ENCODE data around the gene PIAS4. TPM values are rescaled to one million over a fixed set of nuclear protein-coding genes. Genes with fewer than 3 reads are reported as not detected.

Gene PIAS4
- total RNA-seq, 1 experiment from 2014 or later, result 45.7 TPM

DNA sequence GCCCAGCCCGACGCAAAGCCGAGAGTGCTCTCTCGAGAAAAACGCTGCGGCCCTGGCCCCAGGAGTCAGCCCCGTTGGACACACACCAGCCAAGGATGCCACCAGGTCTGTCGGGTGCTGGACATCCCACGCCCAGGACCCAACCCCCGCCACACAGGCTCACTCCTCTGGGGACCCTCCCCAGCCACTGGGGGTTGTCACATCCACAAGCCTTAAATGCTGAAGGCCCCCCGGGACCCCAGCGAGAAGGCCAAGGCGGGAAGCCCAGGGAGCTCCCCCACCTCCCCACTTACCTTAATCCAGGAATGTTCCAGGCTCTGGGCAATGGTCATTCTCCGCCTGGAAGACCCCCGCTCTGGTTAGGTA is 47.8 kb upstream of the PIAS4 start:
- no peaks in the 10 kb centered on the region for H3K27me3 Mint-ChIP-seq (ENCODE audit: insufficient read depth, unreplicated experiment)
- H3K4me1 Mint-ChIP-seq (ENCODE audit: low read depth, unreplicated experiment), result no peaks in the 10 kb centered on the region
- no peak overlapping the region for H3K4me3 Mint-ChIP-seq (ENCODE audit: unreplicated experiment)
- ChIA-PET POLR2A (no interaction called here), CTCF (no interaction called here)
- no TSS peak for BruUV-seq (replicated peaks)
- H3K9me3 Mint-ChIP-seq (ENCODE audit: unreplicated experiment), result no peaks in the 10 kb centered on the region
- H3K27me3 ChIP-seq (replicated peaks; ENCODE audit: control insufficient read depth, insufficient read depth, low read length), result no peaks in the 10 kb centered on the region
- H3K4me1 ChIP-seq, result no peaks in the 10 kb centered on the region
- H3K36me3 Mint-ChIP-seq (ENCODE audit: insufficient read depth, unreplicated experiment), result peaks cover 77% of the 10 kb centered on the region
- H3K4me3 ChIP-seq (ENCODE audit: low read depth, low read length), result no peak overlapping the region
- no peaks in the 10 kb centered on the region for H3K9me3 ChIP-seq
- no peak overlapping the region for H3K27ac Mint-ChIP-seq (ENCODE audit: unreplicated experiment)
- no peak for DNase-seq
- no peaks in the 10 kb centered on the region; the same call in 1 of the 2 replicates for H3K36me3 ChIP-seq (ENCODE audit: control insufficient read depth, insufficient read depth, low read length)
- TF ChIP-seq, protein P1, sequence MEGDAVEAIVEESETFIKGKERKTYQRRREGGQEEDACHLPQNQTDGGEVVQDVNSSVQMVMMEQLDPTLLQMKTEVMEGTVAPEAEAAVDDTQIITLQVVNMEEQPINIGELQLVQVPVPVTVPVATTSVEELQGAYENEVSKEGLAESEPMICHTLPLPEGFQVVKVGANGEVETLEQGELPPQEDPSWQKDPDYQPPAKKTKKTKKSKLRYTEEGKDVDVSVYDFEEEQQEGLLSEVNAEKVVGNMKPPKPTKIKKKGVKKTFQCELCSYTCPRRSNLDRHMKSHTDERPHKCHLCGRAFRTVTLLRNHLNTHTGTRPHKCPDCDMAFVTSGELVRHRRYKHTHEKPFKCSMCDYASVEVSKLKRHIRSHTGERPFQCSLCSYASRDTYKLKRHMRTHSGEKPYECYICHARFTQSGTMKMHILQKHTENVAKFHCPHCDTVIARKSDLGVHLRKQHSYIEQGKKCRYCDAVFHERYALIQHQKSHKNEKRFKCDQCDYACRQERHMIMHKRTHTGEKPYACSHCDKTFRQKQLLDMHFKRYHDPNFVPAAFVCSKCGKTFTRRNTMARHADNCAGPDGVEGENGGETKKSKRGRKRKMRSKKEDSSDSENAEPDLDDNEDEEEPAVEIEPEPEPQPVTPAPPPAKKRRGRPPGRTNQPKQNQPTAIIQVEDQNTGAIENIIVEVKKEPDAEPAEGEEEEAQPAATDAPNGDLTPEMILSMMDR (IDR thresholded peaks at IDR 0.05; ENCODE audit: insufficient read depth in 1 of 2, low read depth in 1 of 2, low read length in 1 of 2, severe bottlenecking in 1 of 2, unreplicated experiment in 1 of 2), result no peak
- intact Hi-C loops (cut with micrococcal nuclease; ENCODE audit: unreplicated experiment), result no loop called here

DNA sequence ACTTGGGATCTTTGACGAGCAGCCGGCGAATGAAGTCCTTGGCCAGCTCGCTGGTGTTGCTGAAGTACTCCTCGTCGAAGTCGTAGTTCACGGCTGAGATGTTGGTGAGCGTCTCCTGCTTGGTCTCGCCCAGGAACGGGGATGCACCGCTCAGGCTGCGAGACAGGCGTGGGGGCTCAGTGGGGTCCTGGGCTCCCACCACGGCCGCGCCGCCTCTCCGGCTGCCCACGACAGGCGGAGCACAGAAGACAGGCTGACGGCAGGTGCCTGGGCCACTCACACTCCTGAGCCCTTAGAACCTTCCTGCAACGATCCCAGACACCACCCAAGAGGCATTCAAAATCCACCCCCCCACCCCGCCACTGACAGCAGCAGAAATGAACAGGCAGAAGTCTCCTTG is 46.5 kb upstream of the PIAS4 start:
- CTCF ChIA-PET, result interaction anchor here (0.6 kb wide), 1 partner anchor 143 kb away, joined by 3 read pairs; no protein-coding TSS in a partner anchor
- H3K9me3 Mint-ChIP-seq (ENCODE audit: unreplicated experiment), result no peaks in the 10 kb centered on the region
- peaks cover 86% of the 10 kb centered on the region for H3K36me3 Mint-ChIP-seq (ENCODE audit: insufficient read depth, unreplicated experiment)
- no peak for DNase-seq
- Histone ChIP-seq H3K4me3 (ENCODE audit: low read depth, low read length) (no peak overlapping the region), H3K36me3 (ENCODE audit: control insufficient read depth, insufficient read depth, low read length) (no peaks in the 10 kb centered on the region; the same call in 1 of the 2 replicates), H3K27me3 (replicated peaks; ENCODE audit: control insufficient read depth, insufficient read depth, low read length) (no peaks in the 10 kb centered on the region), H3K4me1 (no peaks in the 10 kb centered on the region), H3K9me3 (no peaks in the 10 kb centered on the region)
- no TSS peak for BruUV-seq (replicated peaks)
- POLR2A ChIA-PET, result no interaction called here
- H3K4me1 Mint-ChIP-seq (ENCODE audit: low read depth, unreplicated experiment), result no peaks in the 10 kb centered on the region
- no peak overlapping the region for H3K4me3 Mint-ChIP-seq (ENCODE audit: unreplicated experiment)
- intact Hi-C loops (cut with micrococcal nuclease; ENCODE audit: unreplicated experiment), result no loop called here
- no peak overlapping the region for H3K27ac Mint-ChIP-seq (ENCODE audit: unreplicated experiment)
- TF ChIP-seq, protein P1 (IDR thresholded peaks at IDR 0.05; ENCODE audit: insufficient read depth in 1 of 2, low read depth in 1 of 2, low read length in 1 of 2, severe bottlenecking in 1 of 2, unreplicated experiment in 1 of 2), result no peak
- no peaks in the 10 kb centered on the region for H3K27me3 Mint-ChIP-seq (ENCODE audit: insufficient read depth, unreplicated experiment)

DNA sequence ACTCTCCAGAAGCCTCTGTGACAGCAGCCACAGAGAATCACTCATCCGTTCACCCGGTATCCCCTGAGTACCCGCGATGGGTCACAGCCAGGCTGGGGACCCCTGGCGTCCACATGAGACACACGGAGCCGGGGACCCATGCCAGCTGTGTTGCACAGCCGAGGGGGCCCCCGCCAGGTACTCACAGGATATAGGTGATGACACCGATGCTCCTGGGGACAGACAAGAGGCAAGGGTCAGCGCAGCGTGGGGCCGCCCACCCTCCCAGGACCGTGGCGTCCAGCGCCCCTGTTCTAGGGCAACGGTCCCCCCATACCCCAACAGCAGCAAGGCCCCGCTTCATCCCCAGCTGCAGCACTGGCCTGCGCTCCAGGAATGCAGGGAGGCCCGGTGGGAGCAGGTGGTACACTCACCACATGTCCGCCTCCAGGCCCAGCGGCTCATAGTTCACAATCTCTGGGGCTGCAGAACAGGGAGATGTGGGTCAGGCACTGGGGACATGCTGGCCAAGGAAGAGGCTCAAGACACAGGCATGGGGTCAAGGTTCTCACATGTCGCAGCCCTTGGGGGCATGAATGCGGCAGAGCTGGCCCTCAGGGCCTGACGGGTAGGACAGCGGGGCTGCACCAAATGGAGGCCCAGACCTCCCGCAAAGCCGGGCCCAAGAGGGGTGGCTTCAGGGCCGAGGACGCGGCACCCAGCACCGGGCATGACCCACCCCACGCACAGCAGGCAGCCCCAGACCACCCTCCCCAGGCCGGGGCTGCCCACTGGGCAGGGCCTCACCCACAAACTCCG is 43.9 kb upstream of the PIAS4 start:
- TF ChIP-seq, protein P1 (IDR thresholded peaks at IDR 0.05; ENCODE audit: insufficient read depth in 1 of 2, low read depth in 1 of 2, low read length in 1 of 2, severe bottlenecking in 1 of 2, unreplicated experiment in 1 of 2), result no peak
- H3K36me3 Mint-ChIP-seq (ENCODE audit: insufficient read depth, unreplicated experiment), result peaks cover 91% of the 10 kb centered on the region
- no peak overlapping the region for H3K27ac Mint-ChIP-seq (ENCODE audit: unreplicated experiment)
- H3K36me3 ChIP-seq (ENCODE audit: control insufficient read depth, insufficient read depth, low read length), result peaks cover 1% of the 10 kb centered on the region
- ChIA-PET CTCF (interaction anchor here (0.5 kb wide), 1 partner anchor 24 kb away, joined by 5 read pairs; no protein-coding TSS in a partner anchor), POLR2A (no interaction called here)
- H3K4me3 ChIP-seq (ENCODE audit: low read depth, low read length), result no peak overlapping the region
- no peaks in the 10 kb centered on the region for H3K9me3 Mint-ChIP-seq (ENCODE audit: unreplicated experiment)
- peaks cover 14% of the 10 kb centered on the region for H3K4me1 ChIP-seq
- H3K9me3 ChIP-seq, result no peaks in the 10 kb centered on the region
- H3K27me3 ChIP-seq (replicated peaks; ENCODE audit: control insufficient read depth, insufficient read depth, low read length), result no peaks in the 10 kb centered on the region
- no peak overlapping the region for H3K4me3 Mint-ChIP-seq (ENCODE audit: unreplicated experiment)
- intact Hi-C loops (cut with micrococcal nuclease; ENCODE audit: unreplicated experiment), result no loop called here
- no peak for DNase-seq
- peaks cover 5% of the 10 kb centered on the region for H3K4me1 Mint-ChIP-seq (ENCODE audit: low read depth, unreplicated experiment)
- no peaks in the 10 kb centered on the region for H3K27me3 Mint-ChIP-seq (ENCODE audit: insufficient read depth, unreplicated experiment)
- no TSS peak for BruUV-seq (replicated peaks)

All from Caco-2 (cell line).